NCI-H774 (cell line): ENCODE data around the gene PLCB1.
A peak's percentile ranks its signal among the peaks of the same experiment; 100 is the strongest.
"Not testable (repeated sequence)": the region's sequence is repeated elsewhere in the genome, so short reads cannot be mapped to it uniquely, and the experiment has no call there.

ENCODE experiments used
- DNase-seq: peaks from one replicate; lab custom pipeline; 2025; lab: John Stamatoyannopoulos, UW

PLCB1 gene

GRCh38 chr20:8443464-8444072, 311.5 kb downstream of the PLCB1 start:
- DNase-seq, result no peak

GRCh38 chr20:8447262-8448120, 315.4 kb downstream of the PLCB1 start:
- DNase-seq, result no peak

GRCh38 chr20:8449123-8449522, 317.1 kb downstream of the PLCB1 start:
- DNase-seq, result no peak

- no peak for DNase-seq
Observed at GRCh38 chr20:8454137-8454712, 322.2 kb downstream of the PLCB1 start.

GRCh38 chr20:8456765-8457164, 324.7 kb downstream of the PLCB1 start:
- DNase-seq, result no peak

- DNase-seq, result no peak
Observed at GRCh38 chr20:8457978-8458377, 325.9 kb downstream of the PLCB1 start.

GRCh38 chr20:8461186-8461585, 329.1 kb downstream of the PLCB1 start:
- DNase-seq, result no peak

- DNase-seq, result no peak
Observed at GRCh38 chr20:8464368-8464767, 332.3 kb downstream of the PLCB1 start.

GRCh38 chr20:8466781-8467180, 334.7 kb downstream of the PLCB1 start:
- DNase-seq, result not testable (repeated sequence)

GRCh38 chr20:8470156-8470555, 338.1 kb downstream of the PLCB1 start:
- DNase-seq, result no peak

- DNase-seq, result no peak
Observed at GRCh38 chr20:8471465-8471864, 339.4 kb downstream of the PLCB1 start.

GRCh38 chr20:8473459-8473858, 341.4 kb downstream of the PLCB1 start:
- DNase-seq, result peak; percentile 54

- no peak for DNase-seq
Observed at GRCh38 chr20:8474027-8474668, 342.1 kb downstream of the PLCB1 start.

GRCh38 chr20:8476021-8476420, 344.0 kb downstream of the PLCB1 start:
- no peak for DNase-seq

- DNase-seq, result no peak
Observed at GRCh38 chr20:8480597-8480996, 348.5 kb downstream of the PLCB1 start.

- no peak for DNase-seq
Observed at GRCh38 chr20:8487696-8488095, 355.6 kb downstream of the PLCB1 start.

- DNase-seq, result no peak
Observed at GRCh38 chr20:8489094-8489883, 357.2 kb downstream of the PLCB1 start.

GRCh38 chr20:8490076-8490830, 358.2 kb downstream of the PLCB1 start:
- no peak for DNase-seq

- peak; percentile 13 for DNase-seq
Observed at GRCh38 chr20:8492173-8492572, 360.1 kb downstream of the PLCB1 start.

GRCh38 chr20:8498571-8498970, 366.5 kb downstream of the PLCB1 start:
- DNase-seq, result no peak

- no peak for DNase-seq
Observed at GRCh38 chr20:8504030-8504429, 372.0 kb downstream of the PLCB1 start.
